HG02623 (cell line): ENCODE results near the gene KRTAP10-10.
"Not testable (repeated sequence)": the region's sequence is repeated elsewhere in the genome, so short reads cannot be mapped to it uniquely, and the experiment has no call there.

ENCODE experiments used
- ATAC-seq: cut with Tn5 transposase; IDR thresholded peaks from one replicate; pipeline ENCODE4 v1.9.1; 2021; ENCODE audit warnings: moderate library complexity; ENCODE audit not compliant: unreplicated experiment

Gene KRTAP10-10

DNA sequence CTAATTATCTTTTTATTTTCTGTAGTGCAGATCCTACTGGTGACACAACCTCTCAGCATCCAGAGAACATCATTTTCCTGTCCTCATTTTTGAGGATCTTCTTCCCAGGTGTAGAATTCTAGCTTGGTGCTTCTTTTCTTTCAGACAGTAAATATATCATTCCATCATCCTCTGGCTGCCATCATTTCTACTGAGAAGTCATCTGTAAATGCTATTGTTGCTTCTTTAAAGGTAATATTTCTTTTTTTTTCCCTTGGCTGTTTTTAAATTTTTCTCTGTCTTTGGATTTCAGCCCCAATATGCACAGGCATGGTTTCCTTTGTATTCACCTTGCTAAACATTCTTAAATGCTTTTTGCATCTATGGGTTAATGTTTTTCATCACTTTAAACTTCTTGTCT, 13.6 kb upstream of the KRTAP10-10 start:
- no peak for ATAC-seq

DNA sequence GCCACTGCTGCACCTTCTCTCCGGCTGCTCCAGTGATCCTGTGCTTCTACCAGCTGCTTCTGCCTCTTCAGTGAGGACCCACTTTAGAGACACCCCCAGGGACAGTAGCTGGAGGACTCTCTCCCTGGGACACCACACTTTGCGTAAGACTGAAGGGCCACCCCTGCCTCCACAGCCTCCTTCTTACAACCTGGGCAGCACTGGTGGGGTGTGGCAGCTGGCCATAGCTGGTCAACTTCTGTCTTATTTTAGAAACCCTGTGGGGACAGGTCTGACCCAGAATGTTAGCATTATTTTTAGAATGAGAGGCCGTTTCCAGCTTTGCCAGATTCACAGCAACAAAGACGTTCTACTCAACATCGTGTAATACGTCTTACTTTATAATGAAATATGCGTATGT, 11.4 kb upstream of the KRTAP10-10 start:
- ATAC-seq, result no peak

DNA sequence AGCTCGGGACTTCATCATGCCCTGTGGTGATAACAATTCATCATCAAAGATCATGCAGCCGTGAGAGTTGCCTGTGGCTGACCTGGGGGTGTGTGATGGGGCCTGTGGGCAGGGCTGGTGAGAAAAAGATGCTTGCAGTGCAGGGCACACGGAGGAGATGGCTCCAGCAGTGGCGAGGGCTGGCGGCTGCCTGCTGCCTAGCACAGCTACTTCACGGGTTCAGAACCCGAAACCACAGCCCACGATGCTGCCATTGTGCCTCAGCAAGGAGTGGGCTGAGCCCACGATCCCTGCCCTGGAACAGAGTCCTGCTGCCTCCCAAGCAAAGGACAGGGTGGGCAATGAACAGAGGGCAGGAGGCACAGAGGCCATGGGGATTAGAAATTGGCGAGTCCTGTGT, 10.9 kb upstream of the KRTAP10-10 start:
- no peak for ATAC-seq

DNA sequence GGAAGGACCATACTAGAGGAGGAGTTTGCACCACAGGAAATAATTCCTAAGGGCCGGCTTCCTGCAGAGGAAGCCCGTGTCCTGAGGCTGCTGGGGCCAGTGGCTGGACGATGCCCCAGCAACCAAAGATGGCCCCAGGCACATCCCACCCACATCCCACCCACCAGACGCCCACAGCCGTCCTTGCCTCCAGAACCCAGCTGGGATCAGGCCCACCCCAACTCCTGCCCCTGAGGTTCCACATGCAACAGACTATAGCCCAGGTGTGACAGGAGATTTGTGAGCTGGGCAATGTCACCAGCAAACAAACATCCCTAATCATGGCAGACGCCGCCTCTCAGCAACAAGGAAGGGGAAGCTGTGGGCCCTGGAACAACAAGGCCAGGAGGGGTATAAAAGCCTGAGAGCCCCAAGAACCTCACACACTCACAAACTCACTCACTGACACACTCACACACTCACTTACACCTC, 10.4 kb upstream of the KRTAP10-10 start, which contains the start of gene KRTAP10-9:
Gene KRTAP10-9 (plus strand): TSS at position 421 of the 471 bp plus-strand sequence. CDS start 79 bp downstream, outside the sequence.
- ATAC-seq, result no peak

DNA sequence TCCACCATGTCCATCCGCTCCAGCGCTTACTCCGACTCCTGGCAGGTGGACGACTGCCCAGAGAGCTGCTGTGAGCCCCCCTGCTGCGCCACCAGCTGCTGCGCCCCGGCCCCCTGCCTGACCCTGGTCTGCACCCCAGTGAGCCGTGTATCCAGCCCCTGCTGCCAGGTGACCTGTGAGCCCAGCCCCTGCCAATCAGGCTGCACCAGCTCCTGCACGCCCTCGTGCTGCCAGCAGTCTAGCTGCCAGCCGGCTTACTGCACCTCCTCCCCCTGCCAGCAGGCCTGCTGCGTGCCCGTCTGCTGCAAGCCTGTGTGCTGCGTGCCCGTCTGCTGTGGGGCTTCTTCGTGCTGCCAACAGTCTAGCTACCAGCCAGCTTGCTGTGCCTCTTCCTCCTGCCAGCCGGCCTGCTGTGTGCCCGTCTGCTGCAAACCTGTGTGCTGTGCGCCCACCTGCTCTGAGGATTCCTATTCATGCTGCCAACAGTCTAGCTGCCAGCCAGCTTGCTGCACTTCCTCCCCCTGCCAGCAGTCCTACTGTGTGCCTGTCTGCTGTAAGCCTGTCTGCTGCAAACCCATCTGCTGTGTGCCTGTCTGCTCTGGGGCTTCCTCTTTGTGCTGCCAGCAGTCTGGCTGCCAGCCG, 9.9 kb upstream of the KRTAP10-10 start:
- not testable (repeated sequence) for ATAC-seq

DNA sequence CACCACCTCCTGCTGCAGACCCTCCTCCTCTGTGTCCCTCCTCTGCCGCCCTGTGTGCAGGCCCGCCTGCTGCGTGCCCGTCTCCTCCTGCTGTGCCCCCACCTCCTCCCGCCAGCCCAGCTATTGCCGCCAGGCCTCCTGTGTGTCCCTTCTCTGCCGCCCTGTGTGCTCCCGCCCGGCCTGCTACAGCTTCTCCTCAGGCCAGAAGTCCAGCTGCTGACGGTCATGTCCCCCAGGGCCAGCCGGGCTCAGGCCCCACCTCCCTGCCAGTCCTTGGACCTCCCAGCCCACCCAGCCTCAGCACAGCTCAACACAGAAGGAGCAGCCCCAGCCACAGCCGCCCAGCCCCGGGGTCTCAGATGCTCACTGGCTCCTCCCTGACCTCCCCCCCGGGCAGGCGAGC, 9.3 kb upstream of the KRTAP10-10 start:
- not testable (repeated sequence) for ATAC-seq

DNA sequence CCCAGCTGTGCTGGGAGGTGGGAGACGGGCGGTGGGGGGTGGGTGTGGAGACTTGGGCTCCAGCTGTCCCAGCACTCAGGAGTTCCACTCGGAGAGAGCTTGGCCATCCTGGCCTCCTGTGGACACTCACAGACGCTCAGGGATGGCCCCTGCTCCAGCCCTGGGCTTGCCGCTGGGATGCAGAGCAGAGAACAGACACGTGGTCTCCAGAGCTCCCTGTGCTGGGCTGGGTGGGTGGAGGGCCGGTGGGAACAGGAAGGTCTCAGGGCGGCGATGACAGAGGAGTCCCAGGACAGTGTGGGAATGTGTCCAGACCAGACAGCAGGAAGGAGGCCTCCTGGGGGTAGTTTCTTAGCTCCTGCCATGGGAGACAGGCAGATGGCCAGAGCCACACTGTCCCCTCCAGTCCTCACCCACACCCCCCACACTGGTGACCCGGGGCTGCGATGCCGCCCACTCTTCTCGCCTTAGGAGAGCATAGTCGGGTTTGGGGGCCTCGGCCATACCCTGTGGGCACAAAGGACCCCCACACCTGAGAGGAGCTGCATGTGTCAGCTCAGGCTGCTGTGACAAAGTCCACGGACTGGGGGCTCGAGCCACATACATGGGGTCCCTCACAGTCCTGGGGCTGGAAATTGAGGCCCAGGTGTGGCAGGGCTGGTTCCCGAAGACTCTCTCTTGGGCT, 8.3 kb upstream of the KRTAP10-10 start:
- ATAC-seq, result no peak

DNA sequence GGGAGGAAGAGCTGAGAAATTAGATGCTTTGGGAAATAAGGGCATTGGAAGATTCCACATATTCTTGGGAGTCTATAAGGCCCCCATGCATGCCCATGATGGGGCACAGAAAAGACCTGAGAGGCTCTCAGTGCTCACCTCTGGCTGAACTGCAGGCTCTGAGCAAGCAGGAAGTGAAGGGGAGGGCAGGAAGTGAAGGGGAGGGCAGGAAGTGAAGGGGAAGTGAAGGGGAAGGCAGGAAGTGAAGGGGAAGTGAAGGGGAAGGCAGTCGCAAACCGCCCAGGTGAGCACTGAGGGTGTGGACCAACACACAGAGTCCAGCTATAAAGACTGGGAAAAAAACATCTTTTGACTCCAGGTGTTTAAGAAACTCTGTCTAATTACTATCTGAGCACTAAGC, 6.7 kb upstream of the KRTAP10-10 start:
- no peak for ATAC-seq

DNA sequence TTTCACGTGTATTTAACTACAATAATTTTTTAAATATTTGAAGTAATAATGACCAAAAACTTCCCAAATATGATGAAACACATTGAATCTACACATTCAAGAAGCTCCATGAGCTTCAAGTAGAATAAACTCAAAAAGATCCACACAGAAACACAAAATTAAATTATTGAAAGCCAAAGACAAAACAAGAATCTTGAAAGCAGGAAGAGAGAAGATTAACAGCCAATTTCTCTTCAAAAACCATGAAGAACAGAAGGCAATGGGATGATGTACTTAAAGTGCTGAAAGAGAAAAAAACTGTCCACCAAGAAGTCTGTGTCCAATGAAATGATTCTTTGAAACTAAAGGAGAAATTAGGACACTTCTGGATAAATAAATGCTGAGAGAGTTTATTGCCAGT, 5.1 kb upstream of the KRTAP10-10 start:
- ATAC-seq, result no peak

DNA sequence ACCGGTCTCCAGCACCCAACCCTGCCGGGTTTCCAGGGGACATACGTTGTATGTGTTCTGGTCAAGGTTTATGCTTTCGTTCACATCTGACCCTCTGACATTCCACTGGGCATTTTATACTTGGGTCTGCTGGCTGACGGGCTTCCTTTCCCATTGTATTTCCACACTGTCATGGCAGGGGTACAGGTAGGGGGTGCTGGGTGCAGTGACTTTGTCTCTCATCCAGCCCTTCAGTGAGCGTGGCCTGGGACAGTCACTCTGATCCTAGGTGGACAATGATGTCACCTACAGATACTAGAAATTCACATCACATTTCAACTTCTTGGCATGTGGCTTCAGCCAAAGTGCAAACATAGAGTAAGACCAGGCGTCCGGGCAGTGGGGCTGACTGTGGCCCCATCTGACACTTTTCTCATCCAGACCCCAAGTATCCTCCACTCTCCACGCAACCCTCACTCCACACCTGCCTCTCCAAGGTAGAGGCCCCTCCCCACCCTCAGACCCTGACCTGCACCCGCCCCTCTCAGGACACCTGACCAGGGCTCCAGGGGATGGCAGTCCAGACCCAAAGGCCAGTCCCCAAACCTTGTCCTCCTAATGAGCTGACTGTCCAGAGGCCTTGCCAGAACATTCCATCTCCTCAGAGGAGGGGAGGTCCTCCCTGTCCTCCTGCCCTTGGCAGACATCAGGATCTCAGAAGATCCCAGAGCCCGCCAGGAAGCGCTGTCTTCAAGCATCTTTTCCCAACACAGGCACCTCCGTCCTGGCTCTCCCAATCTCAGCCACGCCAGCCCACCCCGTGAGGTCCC, 743 bp upstream of the KRTAP10-10 start:
- ATAC-seq, result no peak

DNA sequence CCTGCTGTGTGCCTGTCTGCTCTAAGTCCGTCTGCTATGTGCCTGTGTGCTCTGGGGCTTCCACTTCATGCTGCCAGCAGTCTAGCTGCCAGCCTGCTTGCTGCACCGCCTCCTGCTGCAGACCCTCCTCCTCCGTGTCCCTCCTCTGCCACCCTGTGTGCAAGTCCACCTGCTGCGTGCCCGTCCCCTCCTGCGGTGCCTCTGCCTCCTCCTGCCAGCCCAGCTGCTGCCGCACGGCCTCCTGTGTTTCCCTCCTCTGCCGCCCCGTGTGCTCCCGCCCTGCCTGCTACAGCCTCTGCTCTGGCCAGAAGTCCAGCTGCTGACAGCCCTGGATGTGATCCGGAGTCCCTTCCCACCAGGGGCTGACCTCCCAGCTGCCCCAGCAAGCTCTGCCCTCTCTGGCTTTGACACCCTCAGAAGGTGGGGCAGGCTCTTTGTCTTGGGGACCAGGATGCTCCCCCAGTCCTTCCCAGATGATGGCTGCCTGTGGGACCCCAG, 744 bp downstream of the KRTAP10-10 start:
- not testable (repeated sequence) for ATAC-seq

DNA sequence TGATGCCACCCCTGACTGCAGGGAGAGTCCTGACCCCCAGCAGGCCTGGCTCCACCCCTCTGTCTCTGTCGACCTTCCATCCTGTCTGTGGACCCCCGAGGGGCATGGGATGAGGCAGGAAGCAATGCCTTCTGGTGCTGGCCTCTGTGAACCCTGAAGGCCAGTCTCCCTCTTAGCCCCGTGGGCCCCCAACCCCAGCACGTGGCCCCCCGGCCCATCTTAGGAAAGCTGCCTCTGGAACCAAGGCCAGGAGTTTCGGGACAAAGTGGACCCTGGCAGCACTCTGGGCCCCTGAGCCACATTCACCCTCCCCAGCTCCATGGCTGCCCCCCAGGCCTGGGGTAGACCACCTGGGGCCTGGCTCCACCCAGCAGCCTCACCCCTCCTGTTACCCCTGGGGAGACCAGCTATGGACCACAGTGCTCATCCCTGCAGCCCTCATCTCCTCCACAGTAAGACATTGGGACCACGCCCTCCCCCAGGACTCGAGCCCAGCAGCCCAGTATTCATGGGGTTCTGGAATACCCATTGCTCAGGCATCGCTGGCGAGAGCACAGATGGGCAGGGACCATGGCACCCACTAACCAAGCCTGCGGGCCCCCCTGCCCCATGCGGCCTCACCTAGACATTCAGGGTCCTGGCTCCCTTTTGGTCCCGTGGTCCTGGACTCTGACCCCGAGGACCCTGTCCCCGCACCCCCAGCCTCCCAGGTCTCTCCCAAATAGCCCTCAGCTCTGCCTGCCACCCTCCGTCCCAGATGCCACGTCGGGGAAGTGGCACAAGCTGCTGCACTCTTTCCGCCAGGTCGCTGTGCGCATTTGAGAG, 1.6 kb downstream of the KRTAP10-10 start:
- ATAC-seq, result not testable (repeated sequence)

DNA sequence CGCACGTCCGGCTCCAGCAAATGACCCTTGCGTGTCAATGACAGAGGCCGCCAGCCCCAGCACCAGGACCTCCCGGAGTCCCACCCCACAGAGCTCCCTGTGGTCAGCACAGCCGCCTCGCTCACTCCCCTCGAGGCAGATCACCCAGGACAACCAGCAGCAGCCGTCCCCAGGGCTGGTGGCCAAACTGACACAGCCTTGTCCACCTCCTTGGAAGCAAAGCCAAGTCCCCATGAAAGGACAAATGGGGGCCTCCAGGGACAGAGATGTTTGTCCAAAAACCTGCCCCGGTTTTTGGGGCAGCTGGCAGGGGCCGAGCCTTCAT, 2.1 kb downstream of the KRTAP10-10 start:
- no peak for ATAC-seq

DNA sequence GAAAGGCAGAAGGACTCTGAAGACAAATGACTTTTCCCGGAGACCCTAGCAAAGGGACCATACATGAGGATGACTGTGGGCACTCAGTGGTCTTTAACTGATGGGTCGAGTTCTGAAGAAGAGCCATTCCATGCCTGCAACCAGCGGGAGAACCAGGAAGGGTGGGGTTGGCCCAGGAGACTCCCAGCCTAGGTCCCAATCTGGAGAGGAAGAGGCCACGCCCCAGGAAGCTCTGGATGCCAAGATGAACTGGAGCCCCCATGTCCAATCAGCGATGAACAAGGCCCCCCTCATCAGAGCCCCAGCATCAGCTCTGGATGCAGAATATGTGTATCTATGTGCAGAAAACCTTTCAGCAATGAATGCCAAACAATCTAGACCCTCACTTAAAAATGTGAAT, 3.6 kb downstream of the KRTAP10-10 start:
- ATAC-seq, result no peak

DNA sequence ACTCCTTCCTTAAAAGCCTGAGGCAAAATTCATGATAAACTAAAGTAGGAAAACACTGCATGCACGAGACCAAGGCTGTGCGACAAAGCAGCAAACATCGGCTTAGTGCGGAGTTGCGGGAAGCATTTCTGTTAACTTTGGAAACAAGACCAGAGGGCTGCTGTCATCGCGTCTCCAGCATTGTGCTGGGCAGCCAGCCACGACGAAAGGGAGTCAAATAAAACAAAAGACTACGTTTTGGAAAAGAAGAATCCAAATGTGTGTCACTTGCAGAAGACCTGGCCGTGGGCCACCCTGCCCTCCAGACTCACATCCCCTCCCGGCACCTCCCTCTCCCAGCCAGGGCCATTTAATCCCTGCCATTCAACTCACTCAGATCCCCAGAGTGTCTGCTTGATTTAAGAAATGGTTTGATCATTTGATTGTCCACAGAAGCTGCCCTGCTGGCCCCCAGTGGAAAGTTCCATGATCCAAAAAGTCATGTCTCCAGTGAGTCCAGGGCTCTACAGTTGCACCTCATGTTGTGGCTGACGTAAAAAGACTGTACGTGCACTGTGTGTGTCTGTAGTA, 6.7 kb downstream of the KRTAP10-10 start:
- no peak for ATAC-seq

DNA sequence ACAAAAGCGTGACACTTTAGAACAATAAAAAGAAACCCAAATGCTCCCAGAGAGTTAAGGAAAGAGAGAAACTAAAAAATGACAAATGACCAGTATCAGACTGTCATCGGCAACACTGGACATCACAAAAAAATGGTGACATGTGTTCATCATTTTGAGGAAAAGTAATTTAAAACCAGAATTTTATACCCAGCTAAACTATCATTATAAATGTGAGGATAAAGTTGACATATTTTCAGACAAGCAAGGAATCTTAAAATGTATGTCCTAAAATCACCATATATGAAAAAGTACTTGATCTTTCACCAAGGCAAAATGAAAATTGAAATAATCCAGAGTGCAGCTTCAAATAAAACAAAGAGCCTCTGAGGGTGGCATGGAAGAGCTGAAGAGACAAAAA, 7.7 kb downstream of the KRTAP10-10 start:
- ATAC-seq, result no peak

DNA sequence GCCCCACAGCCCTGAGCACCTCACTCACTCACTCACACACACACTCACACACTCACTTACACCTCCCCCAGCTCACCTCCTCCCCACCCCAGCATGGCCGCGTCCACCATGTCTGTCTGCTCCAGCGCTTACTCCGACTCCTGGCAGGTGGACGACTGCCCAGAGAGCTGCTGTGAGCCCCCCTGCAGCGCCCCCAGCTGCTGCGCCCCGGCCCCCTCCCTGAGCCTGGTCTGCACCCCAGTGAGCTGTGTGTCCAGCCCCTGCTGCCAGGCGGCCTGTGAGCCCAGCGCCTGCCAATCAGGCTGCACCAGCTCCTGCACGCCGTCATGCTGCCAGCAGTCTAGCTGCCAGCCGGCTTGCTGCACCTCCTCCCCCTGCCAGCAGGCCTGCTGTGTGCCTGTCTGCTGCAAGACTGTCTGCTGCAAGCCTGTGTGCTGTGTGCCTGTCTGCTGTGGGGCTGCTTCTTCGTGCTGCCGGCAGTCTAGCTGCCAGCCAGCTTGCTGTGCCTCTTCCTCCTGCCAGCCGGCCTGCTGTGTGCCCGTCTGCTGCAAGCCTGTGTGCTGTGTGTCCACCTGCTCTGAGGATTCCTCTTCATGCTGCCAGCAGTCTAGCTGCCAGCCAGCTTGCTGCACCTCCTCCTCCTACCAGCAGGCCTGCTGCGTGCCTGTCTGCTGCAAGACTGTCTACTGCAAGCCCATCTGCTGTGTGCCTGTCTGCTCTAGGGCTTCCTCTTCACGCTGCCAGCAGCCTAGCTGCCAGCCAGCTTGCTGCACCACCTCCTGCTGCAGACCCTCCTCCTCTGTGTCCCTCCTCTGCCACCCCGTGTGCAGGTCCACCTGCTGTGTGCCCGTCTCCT, 9.4 kb downstream of the KRTAP10-10 start, which contains the start of gene KRTAP10-11:
Gene KRTAP10-11 (plus strand): TSS at position 49 of the 856 bp plus-strand sequence. CDS start 45 bp downstream, at position 94.
- ATAC-seq, result not testable (repeated sequence)

DNA sequence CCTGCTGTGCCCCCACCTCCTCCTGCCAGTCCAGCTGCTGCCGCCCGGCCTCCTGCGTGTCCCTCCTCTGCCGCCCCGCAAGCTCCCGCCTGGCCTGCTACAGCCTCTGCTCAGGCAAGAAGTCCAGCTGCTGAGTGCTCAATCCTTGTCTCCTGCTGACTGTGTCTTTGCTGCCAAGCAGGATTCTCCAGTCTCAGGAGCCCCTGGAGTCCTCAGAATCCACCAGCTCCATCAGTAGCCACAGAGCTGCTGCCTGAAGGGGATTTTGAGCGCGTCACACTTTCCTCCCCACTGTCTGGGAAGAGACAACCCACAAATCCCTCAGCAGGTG, 10.0 kb downstream of the KRTAP10-10 start:
- ATAC-seq, result no peak

DNA sequence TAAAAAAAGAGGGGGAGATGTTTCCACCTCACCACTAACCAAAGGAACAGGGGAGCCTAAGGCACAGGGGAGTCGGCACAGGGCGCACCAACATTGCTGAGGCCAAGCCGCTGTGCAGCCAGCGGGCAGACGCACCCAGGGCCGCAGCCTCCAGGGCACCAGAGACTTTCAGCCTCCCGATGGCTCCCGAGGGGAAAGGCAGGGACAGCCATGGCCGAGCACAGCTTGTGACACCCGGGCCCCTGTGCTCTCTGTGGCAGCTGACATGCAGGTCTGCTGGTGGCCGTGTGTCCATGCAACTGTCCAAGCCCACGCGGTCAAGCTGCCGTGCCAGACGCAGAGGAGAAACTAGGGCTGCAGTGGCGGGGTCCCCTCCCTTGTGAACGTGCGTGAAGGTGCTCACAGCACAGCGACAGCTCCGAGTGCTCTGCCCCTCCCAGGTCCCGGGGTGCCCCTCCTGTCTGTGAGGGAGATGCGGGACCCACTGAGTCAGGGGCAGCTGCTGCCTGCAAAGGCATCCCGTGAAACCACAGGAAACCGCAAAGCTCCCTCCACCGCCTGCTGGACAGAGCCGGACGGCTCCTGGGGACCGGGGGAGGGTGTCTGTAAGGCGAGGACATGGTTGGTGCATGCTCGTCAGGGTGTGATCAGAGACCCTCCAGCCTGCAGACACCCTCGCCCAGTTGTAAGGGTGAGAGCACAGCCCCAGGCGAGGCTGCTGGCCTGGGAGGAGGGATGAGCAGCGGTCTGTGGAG, 11.6 kb downstream of the KRTAP10-10 start:
- no peak for ATAC-seq
